ENCODE data around the gene EQTN.

EQTN gene

DNA sequence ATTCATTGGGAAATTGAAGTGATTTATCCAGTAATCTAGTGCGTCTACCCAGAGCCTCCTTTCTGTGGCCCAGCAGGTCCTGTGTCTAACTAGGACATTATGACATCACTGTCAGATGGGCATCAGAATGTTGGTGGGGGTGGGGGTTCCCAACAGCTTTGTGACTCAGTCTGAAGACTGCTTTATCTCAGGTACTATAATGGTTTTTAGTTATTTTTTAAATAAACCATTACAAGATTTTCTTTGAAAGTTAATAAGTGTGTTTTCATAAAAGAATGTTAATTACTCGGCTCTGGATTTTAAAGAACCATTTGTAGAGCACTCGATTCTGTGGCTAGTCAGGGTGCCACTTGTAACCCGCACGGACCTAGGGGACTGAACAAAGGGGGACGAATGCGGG is at the start of gene EQTN:
EQTN (minus strand) TSS at position 101 of the 400 bp plus-strand sequence; CDS start at position 6, 95 bp downstream.
- Histone ChIP-seq H2AFZ (ENCODE audit: low read depth, low read length) (no peak within 1 kb of the TSS), H3K27ac (ENCODE audit: low read length) (no peak within 1 kb of the TSS), H3K9ac (ENCODE audit: low read length) (no peak within 1 kb of the TSS), H3K27me3 (ENCODE audit: low read depth, low read length) (peaks cover 16% of the 10 kb centered on the region), H3K9me3 (ENCODE audit: insufficient read depth, low read length) (no peaks in the 10 kb centered on the region), H4K20me1 (ENCODE audit: insufficient read depth, low read length) (no peaks in the 10 kb centered on the region), H3K79me2 (ENCODE audit: low read length) (no peaks in the 10 kb centered on the region), H3K4me1 (ENCODE audit: low read length) (peaks cover 8% of the 10 kb centered on the region), H3K4me2 (ENCODE audit: low read length) (no peak within 1 kb of the TSS), H3K36me3 (replicated peaks; ENCODE audit: low read depth, low read length) (no peaks in the 10 kb centered on the region), H3K4me3 (ENCODE audit: low read length) (no peak within 1 kb of the TSS)
- TF ChIP-seq EZH2phosphoT487 (IDR thresholded peaks at IDR 0.05; ENCODE audit: low read depth) = no peak
- no peak for TF ChIP-seq CTCF (IDR thresholded peaks at IDR 0.05; ENCODE audit: low read depth, low read length)

GRCh38 chr9:27344776-27345175 is 47.8 kb upstream of the EQTN start:
- TF ChIP-seq EZH2phosphoT487 (IDR thresholded peaks at IDR 0.05; ENCODE audit: low read depth) (no peak), CTCF (IDR thresholded peaks at IDR 0.05; ENCODE audit: low read depth, low read length) (no peak)
- peaks cover 13% of the 10 kb centered on the region; the same call in 1 of the 2 replicates for H3K27me3 ChIP-seq (ENCODE audit: low read depth, low read length)
- H4K20me1 ChIP-seq (ENCODE audit: insufficient read depth, low read length) = no peaks in the 10 kb centered on the region
- H3K79me2 ChIP-seq (ENCODE audit: low read length) = no peaks in the 10 kb centered on the region
- H2AFZ ChIP-seq (ENCODE audit: low read depth, low read length) = no peak overlapping the region
- H3K27ac ChIP-seq (ENCODE audit: low read length) = no peak overlapping the region
- H3K4me1 ChIP-seq (ENCODE audit: low read length) = peaks cover 5% of the 10 kb centered on the region; the same call in 1 of the 2 replicates
- no peak overlapping the region for H3K4me3 ChIP-seq (ENCODE audit: low read length)
- no peak overlapping the region for H3K9ac ChIP-seq (ENCODE audit: low read length)
- no peaks in the 10 kb centered on the region for H3K36me3 ChIP-seq (replicated peaks; ENCODE audit: low read depth, low read length)
- H3K4me2 ChIP-seq (ENCODE audit: low read length) = no peak overlapping the region
- H3K9me3 ChIP-seq (ENCODE audit: insufficient read depth, low read length) = no peaks in the 10 kb centered on the region

DNA sequence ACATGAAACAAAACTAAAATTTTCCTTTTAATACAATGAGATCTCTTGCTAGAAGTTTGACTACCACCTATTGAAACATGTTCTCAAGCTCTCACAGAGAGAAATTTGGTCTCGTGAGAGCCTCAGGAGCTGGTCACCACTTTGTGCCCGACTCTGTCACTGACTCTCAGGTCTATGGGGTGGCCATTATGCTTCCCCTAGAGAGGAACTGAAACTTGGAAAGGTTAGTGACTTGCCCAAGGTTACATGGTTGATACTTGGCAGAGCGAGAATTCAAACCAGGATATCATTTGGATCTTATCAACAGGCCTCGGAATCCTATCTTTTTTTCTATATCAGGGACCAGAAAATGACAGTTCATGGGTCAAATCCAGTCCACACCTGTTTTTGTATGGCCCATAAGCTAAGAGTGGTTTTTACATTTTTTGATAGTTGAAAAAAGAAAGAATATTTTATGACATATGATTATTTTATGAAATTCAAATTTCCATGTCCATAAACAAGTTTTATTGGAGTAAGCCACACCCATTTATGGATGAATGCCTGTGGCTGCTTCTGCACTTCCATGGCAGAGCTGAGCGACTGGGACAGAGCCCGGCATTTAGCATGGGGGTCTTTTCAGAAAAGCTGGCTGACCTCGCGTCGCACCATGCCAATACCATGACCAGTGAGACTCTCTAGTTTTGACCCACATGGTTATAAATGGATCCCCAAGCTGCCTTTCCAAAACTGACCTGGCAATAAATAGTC is 44.8 kb upstream of the EQTN start:
- no peak overlapping the region for H3K4me2 ChIP-seq (ENCODE audit: low read length)
- H3K27ac ChIP-seq (ENCODE audit: low read length) = no peak overlapping the region
- no peaks in the 10 kb centered on the region for H3K4me1 ChIP-seq (ENCODE audit: low read length)
- H3K9me3 ChIP-seq (ENCODE audit: insufficient read depth, low read length) = no peaks in the 10 kb centered on the region
- peaks cover 13% of the 10 kb centered on the region; the same call in 1 of the 2 replicates for H3K27me3 ChIP-seq (ENCODE audit: low read depth, low read length)
- H4K20me1 ChIP-seq (ENCODE audit: insufficient read depth, low read length) = no peaks in the 10 kb centered on the region
- no peaks in the 10 kb centered on the region for H3K79me2 ChIP-seq (ENCODE audit: low read length)
- H2AFZ ChIP-seq (ENCODE audit: low read depth, low read length) = no peak overlapping the region
- no peaks in the 10 kb centered on the region for H3K36me3 ChIP-seq (replicated peaks; ENCODE audit: low read depth, low read length)
- no peak overlapping the region for H3K4me3 ChIP-seq (ENCODE audit: low read length)
- TF ChIP-seq EZH2phosphoT487 (IDR thresholded peaks at IDR 0.05; ENCODE audit: low read depth) = no peak
- no peak for TF ChIP-seq CTCF (IDR thresholded peaks at IDR 0.05; ENCODE audit: low read depth, low read length)
- no peak overlapping the region for H3K9ac ChIP-seq (ENCODE audit: low read length)

- no peak overlapping the region for H2AFZ ChIP-seq (ENCODE audit: low read depth, low read length)
- H3K27ac ChIP-seq (ENCODE audit: low read length) = no peak overlapping the region
- H3K4me3 ChIP-seq (ENCODE audit: low read length) = no peak overlapping the region
- H3K4me1 ChIP-seq (ENCODE audit: low read length) = no peaks in the 10 kb centered on the region
- H3K9me3 ChIP-seq (ENCODE audit: insufficient read depth, low read length) = no peaks in the 10 kb centered on the region
- H3K4me2 ChIP-seq (ENCODE audit: low read length) = no peak overlapping the region
- H3K36me3 ChIP-seq (replicated peaks; ENCODE audit: low read depth, low read length) = no peaks in the 10 kb centered on the region
- H3K9ac ChIP-seq (ENCODE audit: low read length) = no peak overlapping the region
- no peaks in the 10 kb centered on the region for H4K20me1 ChIP-seq (ENCODE audit: insufficient read depth, low read length)
- peaks cover 17% of the 10 kb centered on the region; the same call in 1 of the 2 replicates for H3K27me3 ChIP-seq (ENCODE audit: low read depth, low read length)
- no peaks in the 10 kb centered on the region for H3K79me2 ChIP-seq (ENCODE audit: low read length)
- TF ChIP-seq EZH2phosphoT487 (IDR thresholded peaks at IDR 0.05; ENCODE audit: low read depth) = no peak
- no peak for TF ChIP-seq CTCF (IDR thresholded peaks at IDR 0.05; ENCODE audit: low read depth, low read length)
These were observed 44.1 kb upstream of the EQTN start for GRCh38 chr9:27340961-27341511.

All from OCI-LY3 (cell line).